Gastrocnemius medialis (tissue), 4 donors: ENCODE measurements around the gene FAP. TPM values are rescaled to one million over a fixed set of nuclear protein-coding genes. Genes with fewer than 3 reads are reported as not detected.

Experiments
- ATAC-seq, 2 donors: fragments of 150-250 bp; one replicate each; pipeline ENCODE4 v1.9.1; 2016
- DNase-seq, 2 donors: peaks; one replicate each; pipeline ENCODE4 v3.0.0-alpha.2; 2019
- H3K27ac ChIP-seq, 4 donors: fragments of 200-600 bp; sonication (generic); 1 replicate in 1 of 4; 2 replicates in 3 of 4; pipeline ENCODE4 v1.5.1; 2016 to 2018; ENCODE audit warnings: mild to moderate bottlenecking in 2 of 4, moderate library complexity in 1 of 4
- H3K27me3 ChIP-seq, 3 donors: fragments of 200-600 bp; sonication (generic) in 2 of 3; 1 replicate in 1 of 3; 2 replicates in 2 of 3; pipeline versions ENCODE4 v1.5.1 to v1.6.0; 2016 to 2019; ENCODE audit warnings: mild to moderate bottlenecking in 1 of 3, moderate library complexity in 1 of 3
- H3K36me3 ChIP-seq, 2 donors: fragments of 200-600 bp; sonication (generic) in 1 of 2; one replicate each; pipeline ENCODE4 v1.5.1; 2017 to 2018
- H3K4me1 ChIP-seq, 2 donors: fragments of 200-600 bp; sonication (generic) in 1 of 2; one replicate each; pipeline ENCODE4 v1.5.1; 2016 to 2017; ENCODE audit warnings: mild to moderate bottlenecking in 2 of 2
- H3K4me3 ChIP-seq, 4 donors: fragments of 200-600 bp; sonication (generic) in 3 of 4; 1 replicate in 1 of 4; 2 replicates in 3 of 4; pipeline ENCODE4 v1.5.1; 2016 to 2019; ENCODE audit warnings: mild to moderate bottlenecking in 2 of 4
- H3K9me3 ChIP-seq, 3 donors: fragments of 200-600 bp; sonication (generic) in 2 of 3; 1 replicate in 1 of 3; 2 replicates in 2 of 3; pipeline ENCODE4 v1.5.1; 2016 to 2019
- CTCF ChIP-seq, 5 experiments: fragments of 450-650 bp in 3 of 5; fragments of 200-600 bp in 2 of 5; sonication (generic) in 2 of 5; IDR thresholded peaks in 4 of 5; conservative IDR thresholded peaks in 1 of 5; 1 replicate in 4 of 5; 2 replicates in 1 of 5; pipeline ENCODE4 v1.5.1; 2016 to 2019; ENCODE audit warnings: antibody characterized with exemption in 5 of 5, mild to moderate bottlenecking in 3 of 5, moderate library complexity in 3 of 5
- POLR2A ChIP-seq, 2 donors: fragments of 450-650 bp; IDR thresholded peaks; one replicate each; pipeline ENCODE4 v1.6.1; 2017; ENCODE audit warnings: antibody characterized with exemption in 2 of 2, mild to moderate bottlenecking in 2 of 2, moderate library complexity in 2 of 2
- in situ Hi-C, 4 donors: fragments of 200-750 bp; cut with MboI; loops; one replicate each; pipeline versions ENCODE4 v1.15.0 to v1.8.0; 2017; ENCODE audit warnings: low sequenced_read_pairs in 4 of 4
- intact Hi-C: fragments of 100-400 bp; cut with DNase I; formaldehyde crosslinking; loops from one replicate; pipeline ENCODE4 v1.15.1; 2023; ENCODE audit warnings: low total_unique reads
- total RNA-seq, 4 donors: library from RNA; depleted of rRNA; stranded (reverse); fragments of >200 nt; gene quantifications; one replicate each; pipeline versions ENCODE4 v1.1.0 to v1.2.3, GENCODE V29; 2016

Gene FAP
- total RNA-seq, 4 donors from 2014 or later, result 4.8 to 10.1 (median 7.0) TPM; not detected in 1

GRCh38 chr2:162261032-162261945 lies 18.0 kb upstream of the FAP start:
- Histone ChIP-seq H3K9me3 (no peaks in the 10 kb centered on the region), H3K36me3 (no peaks in the 10 kb centered on the region), H3K27ac (peak overlapping the region; percentile 14 to 59 (median 48)), H3K4me3 (no peak overlapping the region), H3K27me3 (no peaks in the 10 kb centered on the region), H3K4me1 (no peaks in the 10 kb centered on the region)
- in situ Hi-C loops, result no loop called here
- DNase-seq (peak; percentile 14 to 42), ATAC-seq (peak; percentile 62)
- TF ChIP-seq CTCF (IDR thresholded peaks at IDR 0.05 in 4 of 5, conservative IDR thresholded peaks at IDR 0.05 in 1 of 5) (no peak), POLR2A (IDR thresholded peaks at IDR 0.05) (no peak)
- intact Hi-C loops, result no loop called here

- ATAC-seq, result no peak
- Histone ChIP-seq H3K27me3 (no peaks in the 10 kb centered on the region), H3K9me3 (no peaks in the 10 kb centered on the region), H3K4me3 (no peak overlapping the region), H3K4me1 (no peaks in the 10 kb centered on the region), H3K27ac (no peak overlapping the region), H3K36me3 (no peaks in the 10 kb centered on the region)
- in situ Hi-C loops (no loop called here), intact Hi-C loops (no loop called here)
- no peak for DNase-seq
- TF ChIP-seq POLR2A (IDR thresholded peaks at IDR 0.05), result no peak
- no peak for TF ChIP-seq CTCF (IDR thresholded peaks at IDR 0.05 in 4 of 5, conservative IDR thresholded peaks at IDR 0.05 in 1 of 5)
These were observed 15.4 kb upstream of the FAP start for GRCh38 chr2:162258686-162259085.

- no peak overlapping the region for H3K4me3 ChIP-seq
- H3K4me1 ChIP-seq, result no peaks in the 10 kb centered on the region
- no peak for TF ChIP-seq CTCF (IDR thresholded peaks at IDR 0.05 in 4 of 5, conservative IDR thresholded peaks at IDR 0.05 in 1 of 5)
- TF ChIP-seq POLR2A (IDR thresholded peaks at IDR 0.05), result no peak
- ATAC-seq, result no peak
- intact Hi-C loops (no loop called here), in situ Hi-C loops (no loop called here)
- no peak overlapping the region for H3K27ac ChIP-seq
- no peaks in the 10 kb centered on the region for H3K36me3 ChIP-seq
- DNase-seq, result no peak
- H3K27me3 ChIP-seq, result no peaks in the 10 kb centered on the region
- no peaks in the 10 kb centered on the region for H3K9me3 ChIP-seq
These were observed 14.9 kb upstream of the FAP start for GRCh38 chr2:162258169-162258568.

- intact Hi-C loops (no loop called here), in situ Hi-C loops (no loop called here)
- Histone ChIP-seq H3K27me3 (no peaks in the 10 kb centered on the region), H3K36me3 (no peaks in the 10 kb centered on the region), H3K4me3 (no peak overlapping the region), H3K4me1 (no peaks in the 10 kb centered on the region), H3K9me3 (no peaks in the 10 kb centered on the region), H3K27ac (no peak overlapping the region)
- DNase-seq, result no peak
- no peak for ATAC-seq
- TF ChIP-seq CTCF (IDR thresholded peaks at IDR 0.05 in 4 of 5, conservative IDR thresholded peaks at IDR 0.05 in 1 of 5) (no peak), POLR2A (IDR thresholded peaks at IDR 0.05) (no peak)
These were observed 14.2 kb upstream of the FAP start for GRCh38 chr2:162257425-162257824.
